HepG2 (cell line): ENCODE results near the gene ACSL6. TPM values are rescaled to one million over a fixed set of nuclear protein-coding genes. Genes with fewer than 3 reads are reported as not detected.

Experiments
- CENPT ChIP-seq: sonication (generic); formaldehyde crosslinking; IDR thresholded peaks from 2 replicates; pipeline ENCODE4 v1.8.0; 2022; ENCODE audit warnings: low read depth, mild to moderate bottlenecking, moderate library complexity, missing genetic modification reagents
- KDM3A ChIP-seq: IDR thresholded peaks from 2 replicates; pipeline ENCODE4 v1.6.1; 2018; ENCODE audit warnings: low read depth, missing compliant biosample characterization
- MIXL1 ChIP-seq: IDR thresholded peaks from 2 replicates; pipeline ENCODE4 v1.6.1; 2016
- POLR2A ChIP-seq, 2 experiments: IDR thresholded peaks; 2 replicates each; pipeline ENCODE4 v1.6.1; 2011; ENCODE audit warnings: low read depth in 2 of 2, low read length in 2 of 2, mild to moderate bottlenecking in 1 of 2, moderate library complexity in 1 of 2; ENCODE audit not compliant: insufficient read depth in 1 of 2
- POLR2AphosphoS2 ChIP-seq: IDR thresholded peaks from 2 replicates; pipeline ENCODE4 v1.6.1; 2011; ENCODE audit warnings: low read depth, low read length, improper control_type of control experiment
- SIX1 ChIP-seq: sonication (generic); formaldehyde crosslinking; IDR thresholded peaks from 2 replicates; pipeline ENCODE4 v1.4.0; 2020; ENCODE audit warnings: missing genetic modification reagents, borderline replicate concordance
- SMAD1 ChIP-seq: sonication (generic); formaldehyde crosslinking; IDR thresholded peaks from 2 replicates; pipeline ENCODE4 v1.4.0; 2020; ENCODE audit warnings: missing genetic modification reagents, low read depth, mild to moderate bottlenecking, borderline replicate concordance
- SMAD9 ChIP-seq: sonication (generic); formaldehyde crosslinking; IDR thresholded peaks from 2 replicates; pipeline ENCODE4 v1.5.1; 2020; ENCODE audit warnings: mild to moderate bottlenecking, missing genetic modification reagents
- TIGD3 ChIP-seq: sonication (generic); formaldehyde crosslinking; IDR thresholded peaks from 2 replicates; pipeline ENCODE4 v1.5.1; 2020; ENCODE audit warnings: mild to moderate bottlenecking, missing genetic modification reagents, borderline replicate concordance
- YEATS4 ChIP-seq: sonication (generic); formaldehyde crosslinking; IDR thresholded peaks from 2 replicates; pipeline ENCODE4 v1.4.0; 2020; ENCODE audit warnings: missing genetic modification reagents, borderline replicate concordance
- ZNF225 ChIP-seq: sonication (generic); formaldehyde crosslinking; IDR thresholded peaks from 2 replicates; pipeline ENCODE4 v1.4.0; 2020; ENCODE audit warnings: mild to moderate bottlenecking, missing genetic modification reagents
- ZNF335 ChIP-seq: sonication (generic); formaldehyde crosslinking; IDR thresholded peaks from 2 replicates; pipeline ENCODE4 v1.4.0; 2020; ENCODE audit warnings: missing genetic modification reagents
- ZNF432 ChIP-seq: sonication (generic); formaldehyde crosslinking; IDR thresholded peaks from 2 replicates; pipeline ENCODE4 v1.5.0; 2020; ENCODE audit warnings: missing genetic modification reagents, mild to moderate bottlenecking, borderline replicate concordance
- ZNF446 ChIP-seq: sonication (generic); formaldehyde crosslinking; IDR thresholded peaks from 2 replicates; pipeline ENCODE4 v1.5.0; 2020; ENCODE audit warnings: mild to moderate bottlenecking, missing genetic modification reagents
- ZNF556 ChIP-seq: sonication (generic); formaldehyde crosslinking; IDR thresholded peaks from 2 replicates; pipeline ENCODE4 v1.4.0; 2020; ENCODE audit warnings: mild to moderate bottlenecking, missing genetic modification reagents, borderline replicate concordance
- ZNF558 ChIP-seq: sonication (generic); formaldehyde crosslinking; IDR thresholded peaks from 2 replicates; pipeline ENCODE4 v1.9.0; 2022; ENCODE audit warnings: mild to moderate bottlenecking, missing genetic modification reagents, borderline replicate concordance
- ZNF678 ChIP-seq: sonication (generic); formaldehyde crosslinking; IDR thresholded peaks from 2 replicates; pipeline ENCODE4 v1.4.0; 2020; ENCODE audit warnings: mild to moderate bottlenecking, missing genetic modification reagents
- ZNF747 ChIP-seq: sonication (generic); formaldehyde crosslinking; IDR thresholded peaks from 2 replicates; pipeline ENCODE4 v1.8.1; 2023; ENCODE audit warnings: missing genetic modification reagents, mild to moderate bottlenecking, borderline replicate concordance
- polyA plus RNA-seq, 8 experiments: library from polyadenylated mRNA; depleted of rRNA in 3 of 8; stranded (reverse) in 7 of 8; unstranded in 1 of 8; fragments of >200 nt; fragmentation: Illumina TruSeq in 4 of 8; extraction: Trizol in 4 of 8; gene quantifications; 2 replicates each; pipeline versions ENCODE4 v1.2.1 to v1.2.3, GENCODE V29; 2011 to 2016; ENCODE audit warnings: low read depth in 4 of 8, missing spikeins in 1 of 8, mixed read lengths in 1 of 8; ENCODE audit not compliant: insufficient read depth in 1 of 8
- total RNA-seq, 5 experiments: library from RNA; depleted of rRNA; stranded (reverse); fragments of >200 nt; fragmentation: Illumina TruSeq; extraction: Trizol; gene quantifications; 2 replicates each; pipeline ENCODE4 v1.2.3, GENCODE V29; 2016; ENCODE audit warnings: low read depth in 1 of 5
- TF ChIP-seq, protein P1 (sequence below): sonication (generic); formaldehyde crosslinking; IDR thresholded peaks from 2 replicates; pipeline ENCODE4 v1.4.0; 2020; ENCODE audit warnings: missing genetic modification reagents
- TF ChIP-seq, protein P2 (sequence below): sonication (generic); formaldehyde crosslinking; IDR thresholded peaks from 2 replicates; pipeline ENCODE4; 2020; ENCODE audit warnings: missing genetic modification reagents, mild to moderate bottlenecking, borderline replicate concordance

Gene ACSL6
- total and polyA plus RNA-seq, 2 of the 13 experiments (the other 11 are each of a cell fraction or from before 2014, with no cell fraction given), result 3.7 to 3.8 TPM

GRCh38 chr5:132001647-132002561 lies 9.6 kb downstream of the ACSL6 start (continued):
- TF ChIP-seq, protein P1, sequence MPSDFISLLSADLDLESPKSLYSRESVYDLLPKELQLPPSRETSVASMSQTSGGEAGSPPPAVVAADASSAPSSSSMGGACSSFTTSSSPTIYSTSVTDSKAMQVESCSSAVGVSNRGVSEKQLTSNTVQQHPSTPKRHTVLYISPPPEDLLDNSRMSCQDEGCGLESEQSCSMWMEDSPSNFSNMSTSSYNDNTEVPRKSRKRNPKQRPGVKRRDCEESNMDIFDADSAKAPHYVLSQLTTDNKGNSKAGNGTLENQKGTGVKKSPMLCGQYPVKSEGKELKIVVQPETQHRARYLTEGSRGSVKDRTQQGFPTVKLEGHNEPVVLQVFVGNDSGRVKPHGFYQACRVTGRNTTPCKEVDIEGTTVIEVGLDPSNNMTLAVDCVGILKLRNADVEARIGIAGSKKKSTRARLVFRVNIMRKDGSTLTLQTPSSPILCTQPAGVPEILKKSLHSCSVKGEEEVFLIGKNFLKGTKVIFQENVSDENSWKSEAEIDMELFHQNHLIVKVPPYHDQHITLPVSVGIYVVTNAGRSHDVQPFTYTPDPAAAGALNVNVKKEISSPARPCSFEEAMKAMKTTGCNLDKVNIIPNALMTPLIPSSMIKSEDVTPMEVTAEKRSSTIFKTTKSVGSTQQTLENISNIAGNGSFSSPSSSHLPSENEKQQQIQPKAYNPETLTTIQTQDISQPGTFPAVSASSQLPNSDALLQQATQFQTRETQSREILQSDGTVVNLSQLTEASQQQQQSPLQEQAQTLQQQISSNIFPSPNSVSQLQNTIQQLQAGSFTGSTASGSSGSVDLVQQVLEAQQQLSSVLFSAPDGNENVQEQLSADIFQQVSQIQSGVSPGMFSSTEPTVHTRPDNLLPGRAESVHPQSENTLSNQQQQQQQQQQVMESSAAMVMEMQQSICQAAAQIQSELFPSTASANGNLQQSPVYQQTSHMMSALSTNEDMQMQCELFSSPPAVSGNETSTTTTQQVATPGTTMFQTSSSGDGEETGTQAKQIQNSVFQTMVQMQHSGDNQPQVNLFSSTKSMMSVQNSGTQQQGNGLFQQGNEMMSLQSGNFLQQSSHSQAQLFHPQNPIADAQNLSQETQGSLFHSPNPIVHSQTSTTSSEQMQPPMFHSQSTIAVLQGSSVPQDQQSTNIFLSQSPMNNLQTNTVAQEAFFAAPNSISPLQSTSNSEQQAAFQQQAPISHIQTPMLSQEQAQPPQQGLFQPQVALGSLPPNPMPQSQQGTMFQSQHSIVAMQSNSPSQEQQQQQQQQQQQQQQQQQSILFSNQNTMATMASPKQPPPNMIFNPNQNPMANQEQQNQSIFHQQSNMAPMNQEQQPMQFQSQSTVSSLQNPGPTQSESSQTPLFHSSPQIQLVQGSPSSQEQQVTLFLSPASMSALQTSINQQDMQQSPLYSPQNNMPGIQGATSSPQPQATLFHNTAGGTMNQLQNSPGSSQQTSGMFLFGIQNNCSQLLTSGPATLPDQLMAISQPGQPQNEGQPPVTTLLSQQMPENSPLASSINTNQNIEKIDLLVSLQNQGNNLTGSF, result 0 out of 2 replicates have a peak, but pooled peaks have one; percentile 52
- TF ChIP-seq ZNF747 (CRISPR knock-in tag) (no peak; the same call in 1 of the 2 replicates), CENPT (0 out of 2 replicates have a peak, but pooled peaks have one; percentile 41), ZNF432 (no peak), ZNF225 (0 out of 2 replicates have a peak, but pooled peaks have one; percentile 42), MIXL1 (CRISPR knock-in tag) (peak; percentile 89), ZNF678 (no peak), KDM3A (peak; percentile 66; the same call in 1 of the 2 replicates), POLR2A (IDR thresholded peaks at IDR 0.05; ENCODE audit: insufficient read depth in 1 of 2, low read depth in 2 of 2, low read length in 2 of 2) (peak in 1 of 2 experiments; percentile 74; a peak in 2 of 4 replicates), ZNF556 (CRISPR knock-in tag) (peak; percentile 13; the same call in 1 of the 2 replicates), ZNF335 (no peak; the same call in 1 of the 2 replicates), POLR2AphosphoS2 (no peak), TIGD3 (no peak), SMAD1 (CRISPR knock-in tag) (peak; percentile 21; the same call in 1 of the 2 replicates), YEATS4 (CRISPR knock-in tag) (peak; percentile 68; the same call in 1 of the 2 replicates), SIX1 (CRISPR knock-in tag) (peak; percentile 98), ZNF446 (no peak), ZNF558 (CRISPR knock-in tag) (no peak), SMAD9 (CRISPR knock-in tag) (no peak)
- TF ChIP-seq, protein P2, sequence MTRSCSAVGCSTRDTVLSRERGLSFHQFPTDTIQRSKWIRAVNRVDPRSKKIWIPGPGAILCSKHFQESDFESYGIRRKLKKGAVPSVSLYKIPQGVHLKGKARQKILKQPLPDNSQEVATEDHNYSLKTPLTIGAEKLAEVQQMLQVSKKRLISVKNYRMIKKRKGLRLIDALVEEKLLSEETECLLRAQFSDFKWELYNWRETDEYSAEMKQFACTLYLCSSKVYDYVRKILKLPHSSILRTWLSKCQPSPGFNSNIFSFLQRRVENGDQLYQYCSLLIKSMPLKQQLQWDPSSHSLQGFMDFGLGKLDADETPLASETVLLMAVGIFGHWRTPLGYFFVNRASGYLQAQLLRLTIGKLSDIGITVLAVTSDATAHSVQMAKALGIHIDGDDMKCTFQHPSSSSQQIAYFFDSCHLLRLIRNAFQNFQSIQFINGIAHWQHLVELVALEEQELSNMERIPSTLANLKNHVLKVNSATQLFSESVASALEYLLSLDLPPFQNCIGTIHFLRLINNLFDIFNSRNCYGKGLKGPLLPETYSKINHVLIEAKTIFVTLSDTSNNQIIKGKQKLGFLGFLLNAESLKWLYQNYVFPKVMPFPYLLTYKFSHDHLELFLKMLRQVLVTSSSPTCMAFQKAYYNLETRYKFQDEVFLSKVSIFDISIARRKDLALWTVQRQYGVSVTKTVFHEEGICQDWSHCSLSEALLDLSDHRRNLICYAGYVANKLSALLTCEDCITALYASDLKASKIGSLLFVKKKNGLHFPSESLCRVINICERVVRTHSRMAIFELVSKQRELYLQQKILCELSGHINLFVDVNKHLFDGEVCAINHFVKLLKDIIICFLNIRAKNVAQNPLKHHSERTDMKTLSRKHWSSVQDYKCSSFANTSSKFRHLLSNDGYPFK (CRISPR knock-in tag), result peak; percentile 39; the same call in 1 of the 2 replicates
